Rectal smooth muscle tissue (tissue), 1 donor: ENCODE results near the gene RAMP2.
"Not testable (repeated sequence)": the region's sequence is repeated elsewhere in the genome, so short reads cannot be mapped to it uniquely, and the experiment has no call there.

ENCODE experiments used
- H3K27ac ChIP-seq: one replicate; pipeline ENCODE4 v1.7.0; 2013; ENCODE audit warnings: low read depth, low read length, inconsistent platforms
- H3K27me3 ChIP-seq: one replicate; pipeline ENCODE4 v1.7.0; 2013; ENCODE audit warnings: low read length; ENCODE audit not compliant: control insufficient read depth, insufficient read depth
- H3K36me3 ChIP-seq: one replicate; pipeline ENCODE4 v1.7.0; 2013; ENCODE audit warnings: low read length; ENCODE audit not compliant: control insufficient read depth, insufficient read depth
- H3K4me1 ChIP-seq: one replicate; pipeline ENCODE4 v1.7.0; 2013; ENCODE audit warnings: low read length; ENCODE audit not compliant: control insufficient read depth, insufficient read depth
- H3K4me3 ChIP-seq: one replicate; pipeline ENCODE4 v1.7.0; 2013; ENCODE audit warnings: low read length
- H3K9ac ChIP-seq: one replicate; pipeline ENCODE4 v1.7.0; 2013; ENCODE audit warnings: low read length

The RAMP2 gene

GRCh38 chr17:42760652-42761581, at the start of gene RAMP2:
TSS of gene RAMP2 (plus strand) at chr17:42761227. CDS start at chr17:42761262, 35 bp downstream.
- H3K27me3 ChIP-seq: peaks cover 11% of the 10 kb centered on the region
- peak within 1 kb of the TSS; percentile 60 for H3K4me3 ChIP-seq
- no peak within 1 kb of the TSS for H3K27ac ChIP-seq
- H3K4me1 ChIP-seq: no peaks in the 10 kb centered on the region
- H3K36me3 ChIP-seq: no peaks in the 10 kb centered on the region
- H3K9ac ChIP-seq: no peak within 1 kb of the TSS

GRCh38 chr17:42720996-42721583, 39.9 kb upstream of the RAMP2 start:
- Histone ChIP-seq H3K4me1 (no peaks in the 10 kb centered on the region), H3K27me3 (no peaks in the 10 kb centered on the region), H3K4me3 (no peak overlapping the region), H3K27ac (no peak overlapping the region), H3K36me3 (peaks cover 36% of the 10 kb centered on the region), H3K9ac (no peak overlapping the region)

GRCh38 chr17:42723636-42724035, 37.4 kb upstream of the RAMP2 start:
- H3K4me3 ChIP-seq: no peak overlapping the region
- no peak overlapping the region for H3K9ac ChIP-seq
- H3K36me3 ChIP-seq: peaks cover 23% of the 10 kb centered on the region
- H3K27me3 ChIP-seq: no peaks in the 10 kb centered on the region
- H3K27ac ChIP-seq: no peak overlapping the region
- no peaks in the 10 kb centered on the region for H3K4me1 ChIP-seq

DNA sequence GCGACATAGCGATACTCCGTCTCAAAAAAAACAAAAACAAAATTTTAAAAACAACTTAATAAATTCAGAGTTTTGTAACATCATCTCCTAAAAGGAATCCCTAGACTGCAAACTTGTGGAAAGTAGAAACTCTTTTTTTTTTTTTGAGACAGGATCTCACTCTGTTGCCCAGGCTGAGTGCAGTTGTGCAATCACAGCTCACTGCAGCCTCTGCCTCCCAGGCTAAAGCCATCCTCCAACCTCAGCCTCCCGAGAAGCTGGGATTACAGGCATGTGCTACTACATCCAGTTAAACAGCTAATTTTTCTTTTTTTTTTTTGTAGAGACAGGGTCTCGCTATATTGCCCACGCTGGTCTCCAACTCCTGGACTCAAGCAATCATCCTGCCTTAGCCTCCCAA, 35.9 kb upstream of the RAMP2 start:
- Histone ChIP-seq H3K27me3 (no peaks in the 10 kb centered on the region), H3K4me3 (no peak overlapping the region), H3K36me3 (peaks cover 24% of the 10 kb centered on the region), H3K27ac (no peak overlapping the region), H3K9ac (no peak overlapping the region), H3K4me1 (no peaks in the 10 kb centered on the region)

- peaks cover 6% of the 10 kb centered on the region for H3K4me1 ChIP-seq
- H3K27ac ChIP-seq: no peak overlapping the region
- H3K27me3 ChIP-seq: no peaks in the 10 kb centered on the region
- H3K4me3 ChIP-seq: no peak overlapping the region
- H3K36me3 ChIP-seq: no peaks in the 10 kb centered on the region
- H3K9ac ChIP-seq: no peak overlapping the region
Measured at GRCh38 chr17:42740699-42741098, 20.3 kb upstream of the RAMP2 start.

- H3K9ac ChIP-seq, H3K4me1 ChIP-seq, H3K36me3 ChIP-seq, H3K4me3 ChIP-seq, H3K27me3 ChIP-seq, H3K27ac ChIP-seq: not testable (repeated sequence)
Measured at GRCh38 chr17:42742916-42743315, 18.1 kb upstream of the RAMP2 start.

DNA sequence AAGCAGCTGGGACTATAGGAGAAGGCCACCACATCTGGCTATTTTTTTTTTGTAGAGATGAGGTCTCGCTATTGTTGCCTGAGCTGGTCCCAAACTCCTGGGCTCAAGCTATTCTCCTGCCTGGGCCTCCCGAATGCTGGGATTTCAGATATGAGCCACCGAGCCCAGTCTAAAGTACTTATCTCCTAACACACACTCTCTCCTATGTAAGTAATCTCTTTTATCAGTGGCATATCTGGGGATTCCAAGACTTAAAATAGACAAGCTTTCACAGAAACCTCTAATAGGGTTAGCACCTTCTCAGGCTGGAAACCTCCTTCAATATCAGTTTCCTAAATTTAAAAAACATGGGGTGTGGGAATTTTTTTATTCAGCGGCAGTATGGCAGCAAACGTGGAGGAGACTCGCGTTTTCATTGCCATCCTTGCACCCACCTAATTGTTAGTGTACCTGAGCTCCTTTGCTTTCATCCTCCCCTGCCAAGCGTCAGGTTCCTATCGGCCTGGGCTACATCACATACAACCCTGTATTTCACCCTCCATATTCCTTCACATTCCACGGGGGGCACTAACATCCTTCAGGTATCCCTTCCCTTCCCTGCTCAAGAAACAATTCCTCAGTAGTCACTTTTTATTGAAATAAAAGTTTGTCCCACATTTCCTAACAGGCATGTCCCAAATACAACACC, 17.3 kb upstream of the RAMP2 start:
- Histone ChIP-seq H3K4me1 (peaks cover 6% of the 10 kb centered on the region), H3K4me3 (peak overlapping the region; percentile 88), H3K27ac (peak overlapping the region; percentile 92), H3K9ac (no peak overlapping the region), H3K36me3 (no peaks in the 10 kb centered on the region), H3K27me3 (no peaks in the 10 kb centered on the region)

GRCh38 chr17:42744283-42744805, 16.7 kb upstream of the RAMP2 start:
- Histone ChIP-seq H3K4me1 (peaks cover 6% of the 10 kb centered on the region), H3K36me3 (no peaks in the 10 kb centered on the region), H3K9ac (peak overlapping the region; percentile 81), H3K27ac (peak overlapping the region; percentile 92), H3K27me3 (no peaks in the 10 kb centered on the region), H3K4me3 (peak overlapping the region; percentile 88)

- Histone ChIP-seq H3K4me3 (peak within 1 kb of the TSS; percentile 88), H3K9ac (peak within 1 kb of the TSS; percentile 81), H3K27ac (peak within 1 kb of the TSS; percentile 92), H3K36me3 (no peaks in the 10 kb centered on the region), H3K4me1 (peaks cover 6% of the 10 kb centered on the region), H3K27me3 (no peaks in the 10 kb centered on the region)
Measured at GRCh38 chr17:42744806-42745617, 16.0 kb upstream of the RAMP2 start, which contains the start of gene EZH1. TSS of gene EZH1 (minus strand) at chr17:42745040. CDS start at chr17:42728941, 16,099 bp downstream.

DNA sequence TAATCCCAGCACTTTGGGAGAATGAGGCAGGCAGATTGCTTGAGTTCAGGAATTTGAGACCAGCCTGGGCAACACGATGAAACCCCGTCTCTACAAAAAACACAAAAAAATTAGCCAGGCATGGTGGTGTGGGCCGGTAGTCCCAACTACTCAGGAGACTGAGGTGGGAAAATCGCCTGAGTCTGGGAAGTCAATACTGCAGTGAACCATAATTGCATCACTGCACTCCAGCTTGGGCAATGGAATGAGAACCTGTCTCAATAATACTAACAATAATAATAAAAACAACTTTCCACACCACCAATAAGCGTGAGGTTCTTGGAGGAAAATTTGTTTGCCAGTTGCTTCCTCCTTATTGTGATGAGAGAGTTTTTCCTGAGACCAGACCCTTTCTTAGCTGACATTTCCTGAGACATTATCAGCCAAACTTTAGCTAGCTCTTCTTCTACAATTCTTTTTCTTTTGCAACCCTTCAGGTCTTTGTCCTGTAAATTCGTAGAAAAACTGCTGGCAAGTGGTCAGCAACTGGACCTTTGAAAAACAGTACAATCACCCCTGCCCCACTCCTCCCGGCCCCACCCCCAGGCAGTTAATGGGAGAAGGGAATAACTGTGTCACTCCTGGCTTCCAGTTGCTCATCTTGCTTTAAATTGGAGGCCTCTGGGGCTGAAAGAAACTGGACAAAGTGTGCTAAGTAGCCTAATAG, 12.7 kb upstream of the RAMP2 start:
- Histone ChIP-seq H3K36me3 (no peaks in the 10 kb centered on the region), H3K4me1 (peaks cover 6% of the 10 kb centered on the region), H3K27me3 (no peaks in the 10 kb centered on the region), H3K9ac (no peak overlapping the region), H3K27ac (no peak overlapping the region), H3K4me3 (no peak overlapping the region)
